ENCODE measurements around the gene GABBR2.

GABBR2 gene

DNA sequence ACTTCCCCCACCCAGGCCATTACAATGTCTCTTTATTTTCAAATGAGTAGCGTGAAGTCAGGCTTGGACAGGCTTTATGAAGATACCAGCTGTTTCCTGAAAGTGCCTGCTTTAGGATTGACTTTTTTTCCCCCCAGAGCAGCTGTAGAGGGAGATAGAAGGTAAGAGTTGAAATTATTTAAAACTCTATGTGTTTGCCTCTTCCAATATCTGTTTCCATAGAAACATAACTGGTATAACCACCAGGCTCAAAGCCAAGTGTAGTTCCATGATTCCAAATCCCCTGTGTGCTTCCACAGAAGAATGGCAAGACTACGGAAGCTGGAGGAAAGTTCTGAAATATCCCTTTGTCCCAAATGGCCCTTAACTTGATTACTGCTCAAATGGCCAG is 365.9 kb downstream of the GABBR2 start:
- DNase-seq (ENCODE audit: low read depth), result no peak

DNA sequence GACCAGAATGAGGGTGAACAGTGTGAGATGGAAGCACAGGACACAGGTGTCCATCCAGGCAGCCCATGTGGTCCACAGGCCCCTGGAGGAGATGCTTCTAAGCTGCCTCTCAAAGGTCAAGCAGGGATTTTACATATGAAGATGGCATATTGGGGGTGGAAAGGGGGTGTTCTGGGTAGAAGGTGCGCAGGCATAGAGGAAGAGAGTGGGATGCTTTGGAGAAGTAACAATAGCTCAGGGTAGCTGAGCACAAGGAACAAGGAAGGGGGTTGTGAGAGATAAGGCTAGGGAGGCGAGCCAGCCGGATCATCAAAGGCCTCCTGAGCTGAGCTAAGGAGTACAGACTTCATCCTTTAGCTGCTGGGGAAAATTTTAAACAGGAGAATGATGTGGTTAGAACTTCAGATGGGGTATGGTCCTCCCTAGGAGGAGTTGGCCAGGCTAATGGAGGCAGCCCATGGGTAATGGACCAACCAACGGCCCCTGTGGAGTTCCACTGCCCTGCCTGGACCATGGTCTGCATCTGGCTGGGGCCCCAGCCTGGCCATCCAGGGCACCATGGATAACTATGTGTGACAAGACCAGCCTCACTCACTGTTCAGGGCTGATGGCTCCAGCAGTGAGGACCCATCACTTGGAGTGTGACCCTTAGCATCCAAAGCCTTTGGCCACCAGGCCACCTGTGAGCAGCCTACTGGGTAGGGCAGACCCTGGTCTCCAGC is 366.5 kb downstream of the GABBR2 start:
- DNase-seq (ENCODE audit: low read depth), result no peak

DNA sequence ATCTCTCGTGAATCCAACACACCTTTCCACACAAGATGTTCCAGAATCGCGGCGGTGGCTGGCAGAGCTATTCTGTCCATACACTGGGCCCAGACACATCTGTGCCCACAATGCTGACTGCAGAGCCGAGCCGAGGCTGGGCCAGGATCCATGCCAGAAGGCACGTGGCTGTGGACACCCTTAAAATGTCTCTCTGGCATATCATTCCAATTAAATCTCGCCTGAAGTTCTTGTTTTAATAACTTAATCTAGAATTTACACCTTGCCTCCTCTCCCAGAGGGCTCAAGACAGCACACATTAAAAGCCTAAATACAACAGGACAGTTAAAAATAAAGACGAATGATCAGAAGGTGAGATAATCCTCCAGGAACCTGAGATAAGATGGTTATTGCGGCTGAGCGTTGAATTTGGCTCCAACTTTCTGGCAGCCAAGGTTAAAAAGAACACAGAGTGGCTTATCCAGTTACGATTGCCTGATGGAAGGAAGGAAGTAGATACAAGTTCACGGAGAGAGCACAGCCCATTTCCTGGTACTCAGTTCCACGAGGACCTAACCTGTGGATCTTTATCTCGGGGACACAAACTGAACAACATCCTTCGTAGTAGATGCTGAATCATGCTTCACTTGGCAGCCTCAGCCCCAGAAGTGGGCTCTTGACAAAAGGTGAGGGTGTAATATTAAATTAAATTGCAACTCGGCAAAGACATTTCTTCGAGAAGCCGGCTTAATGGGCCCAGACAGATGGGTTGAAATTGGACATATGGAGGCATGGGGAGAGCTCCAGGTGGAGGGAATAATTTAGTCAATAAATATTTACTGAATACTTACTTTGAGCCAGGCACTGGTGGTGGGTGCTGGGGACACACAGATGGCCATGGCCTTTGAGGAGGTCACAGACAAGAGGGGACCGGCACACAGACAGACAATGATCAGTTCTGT is 367.3 kb downstream of the GABBR2 start:
- DNase-seq (ENCODE audit: low read depth), result no peak

DNA sequence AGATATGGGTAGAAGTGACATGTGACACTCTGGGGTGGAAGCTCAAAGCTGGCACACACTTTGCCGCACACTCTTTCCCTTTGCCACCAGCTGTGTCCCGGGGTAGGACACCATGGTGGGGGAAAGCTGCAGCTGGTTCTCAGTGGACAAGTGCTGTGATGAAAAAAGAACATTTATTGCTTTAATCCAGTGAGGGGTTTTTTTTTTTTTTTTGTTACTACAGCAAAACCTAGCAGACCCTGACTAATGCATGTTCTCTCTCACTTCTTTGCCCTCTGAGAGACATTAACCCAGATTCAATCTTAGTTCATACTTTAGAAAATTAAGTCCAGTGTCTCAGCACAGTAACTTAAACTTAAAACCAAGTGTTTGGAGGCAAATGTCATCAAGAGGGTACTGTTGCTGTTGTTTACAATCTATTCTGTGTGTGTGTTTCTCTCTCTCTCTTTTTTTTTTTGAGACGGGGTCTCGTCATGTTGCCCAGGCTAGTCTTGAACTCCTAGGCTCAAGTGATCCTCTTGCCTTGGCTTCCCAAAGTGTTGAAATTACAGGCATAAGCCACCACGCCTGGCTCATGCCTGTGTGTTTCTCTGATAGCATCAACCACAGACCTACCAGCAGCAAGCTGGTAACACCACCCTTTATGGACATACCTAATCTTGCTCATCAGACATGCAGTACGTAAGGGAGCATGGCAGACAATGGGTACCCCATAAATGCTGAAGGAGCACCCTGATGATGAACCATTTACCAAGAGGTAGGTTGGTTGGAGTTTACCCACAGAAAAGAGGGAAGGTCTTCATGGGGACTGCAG is 368.5 kb downstream of the GABBR2 start:
- no peak for DNase-seq (ENCODE audit: low read depth)

DNA sequence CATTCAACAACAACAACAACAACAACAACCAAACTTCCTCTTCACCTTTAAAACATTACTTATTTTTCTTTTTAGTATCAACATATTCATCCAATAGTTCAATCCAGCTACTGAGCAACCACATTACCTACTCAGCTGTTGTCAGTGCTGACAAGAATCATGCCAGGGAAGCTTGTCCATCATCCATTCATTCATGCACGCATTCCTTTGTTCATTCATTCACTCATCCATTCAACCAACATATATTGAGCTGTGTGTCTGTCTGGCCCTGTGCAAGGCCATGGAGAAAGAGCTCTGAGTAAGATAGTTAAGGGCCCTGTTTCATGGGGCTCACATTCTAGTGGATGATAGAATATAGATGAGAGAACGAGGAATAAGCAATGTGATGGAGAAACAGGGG is 373.1 kb downstream of the GABBR2 start:
- DNase-seq (ENCODE audit: low read depth), result no peak

DNA sequence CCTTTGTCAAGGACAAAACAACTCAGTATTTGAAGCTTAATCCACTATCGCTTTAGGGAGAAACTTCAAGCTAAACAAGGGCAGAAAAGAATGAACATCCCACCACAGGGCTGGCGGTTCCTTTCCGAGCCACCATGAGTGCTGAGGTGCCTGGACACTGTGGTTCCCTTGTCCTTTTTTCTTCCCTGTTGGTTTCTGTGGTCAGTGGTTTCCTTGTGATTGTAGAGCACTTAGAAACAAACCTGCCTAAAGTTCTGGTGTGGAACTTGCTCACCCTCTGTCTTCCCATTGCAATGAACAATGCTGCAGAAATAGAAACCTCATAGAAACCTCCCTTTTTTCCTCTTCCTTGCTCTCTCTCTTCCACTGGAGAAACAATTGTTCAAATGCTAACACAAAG is 373.9 kb downstream of the GABBR2 start:
- no peak for DNase-seq (ENCODE audit: low read depth)

DNA sequence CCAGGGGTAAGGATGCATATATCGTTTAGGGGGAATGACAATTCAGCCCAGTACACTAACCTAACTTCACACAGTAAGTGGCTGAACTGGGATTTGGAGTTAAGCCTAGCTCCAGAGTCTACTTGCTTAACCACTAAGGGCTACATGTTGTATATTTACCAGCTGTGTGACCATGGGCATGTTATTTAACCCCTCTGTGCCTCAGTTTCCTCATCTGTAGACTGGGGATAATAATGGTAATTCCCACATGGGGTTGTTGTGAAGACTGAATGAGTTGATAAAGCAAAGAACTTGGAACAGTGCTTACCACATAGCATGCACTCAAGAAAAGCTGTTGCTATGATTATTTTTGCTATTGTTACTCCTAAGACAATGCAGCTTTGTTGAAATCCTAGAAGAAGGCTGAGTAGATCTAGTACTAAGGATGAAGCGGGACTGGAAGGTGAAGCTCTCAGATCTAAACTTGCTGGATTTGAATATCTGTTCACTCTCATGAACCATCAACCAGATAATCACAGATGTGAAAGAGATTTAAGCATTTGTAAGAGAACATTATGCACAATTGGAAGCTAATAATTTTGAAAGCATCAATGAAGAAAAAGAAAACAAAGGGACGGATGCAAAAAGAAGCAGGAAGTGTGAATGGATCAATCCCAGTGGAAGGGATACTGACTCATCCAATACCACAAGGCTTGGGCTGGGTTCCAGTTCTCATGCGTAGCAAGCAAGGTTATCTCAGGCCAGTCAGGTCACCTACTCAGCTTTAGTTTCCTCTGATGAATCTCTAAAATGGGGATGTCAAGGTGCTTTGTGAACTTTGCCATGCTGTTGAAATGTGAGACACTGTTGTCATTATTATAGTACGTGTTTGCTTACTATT is 374.8 kb downstream of the GABBR2 start:
- no peak for DNase-seq (ENCODE audit: low read depth)

DNA sequence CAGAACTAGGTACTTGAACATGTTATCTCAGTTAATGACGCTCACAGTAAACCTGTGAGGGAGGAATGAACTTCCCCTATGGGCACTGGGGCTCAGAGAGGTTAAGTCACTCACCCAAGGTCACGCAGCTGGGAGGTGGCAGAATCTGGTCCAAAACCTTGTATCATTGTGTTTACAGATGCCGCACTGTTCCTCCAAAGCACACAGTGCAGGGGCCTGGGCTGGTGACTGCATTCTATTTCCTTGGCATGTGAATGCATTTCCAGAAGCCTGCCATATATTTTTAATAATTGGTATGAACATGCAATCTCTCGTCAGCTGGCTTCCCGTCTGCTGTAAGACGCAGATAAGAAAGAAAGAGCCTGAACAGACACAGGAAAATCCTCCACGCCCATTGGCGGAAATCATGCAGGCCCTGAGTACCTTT is 376.3 kb downstream of the GABBR2 start:
- DNase-seq (ENCODE audit: low read depth), result no peak

DNA sequence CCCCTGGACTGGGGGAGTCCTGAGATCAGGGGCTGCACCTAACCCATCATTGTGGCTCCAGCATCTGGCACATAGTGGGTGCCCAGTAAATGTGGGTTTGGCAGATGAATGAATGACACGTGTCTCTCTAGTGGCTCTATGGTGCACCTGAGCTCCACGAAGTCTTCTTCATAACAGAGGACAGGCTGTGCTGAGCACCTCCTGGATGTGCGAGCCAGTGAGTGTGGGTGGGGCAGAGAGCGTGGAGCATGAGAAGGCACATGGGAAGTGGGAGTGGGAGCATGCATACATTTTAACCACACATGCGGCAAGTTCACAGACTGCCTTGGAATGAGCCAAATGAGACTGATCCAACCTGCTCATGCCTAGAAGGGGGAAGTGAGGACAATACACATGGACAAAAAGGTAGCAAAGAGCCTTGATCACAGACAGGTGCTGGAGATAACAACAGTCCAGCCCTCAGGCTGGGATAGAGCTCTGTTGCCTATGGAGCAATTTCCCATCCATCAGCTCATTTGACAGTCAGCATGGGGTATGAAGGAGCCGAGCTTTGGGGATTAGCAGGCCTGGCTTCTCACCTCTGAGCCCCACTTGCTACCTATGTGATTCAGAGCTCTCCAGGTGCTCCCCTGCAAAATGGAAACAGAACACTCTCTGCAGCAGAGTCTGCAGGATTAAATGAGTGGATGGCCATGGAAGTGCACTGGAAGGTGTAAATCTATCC is 377.0 kb downstream of the GABBR2 start:
- DNase-seq (ENCODE audit: low read depth), result no peak

DNA sequence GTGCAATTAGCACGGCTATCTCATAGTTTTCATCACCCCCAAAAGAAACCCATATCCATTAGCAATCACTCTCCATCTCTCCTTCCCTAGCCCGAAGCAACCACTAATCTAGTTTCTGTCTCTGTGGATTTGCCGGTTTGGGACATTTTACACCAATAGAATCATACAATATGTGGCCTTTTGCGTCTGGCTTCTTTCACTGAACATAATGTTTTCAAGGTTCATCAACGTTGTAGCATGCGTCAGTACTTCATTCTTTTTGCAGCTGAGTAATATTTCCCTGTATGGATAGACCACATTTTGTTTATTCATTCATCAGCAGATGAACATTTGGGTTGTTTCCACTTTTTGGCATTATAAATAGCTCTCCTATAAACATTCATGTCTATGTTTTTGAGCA is 377.9 kb downstream of the GABBR2 start:
- DNase-seq (ENCODE audit: low read depth), result no peak

DNA sequence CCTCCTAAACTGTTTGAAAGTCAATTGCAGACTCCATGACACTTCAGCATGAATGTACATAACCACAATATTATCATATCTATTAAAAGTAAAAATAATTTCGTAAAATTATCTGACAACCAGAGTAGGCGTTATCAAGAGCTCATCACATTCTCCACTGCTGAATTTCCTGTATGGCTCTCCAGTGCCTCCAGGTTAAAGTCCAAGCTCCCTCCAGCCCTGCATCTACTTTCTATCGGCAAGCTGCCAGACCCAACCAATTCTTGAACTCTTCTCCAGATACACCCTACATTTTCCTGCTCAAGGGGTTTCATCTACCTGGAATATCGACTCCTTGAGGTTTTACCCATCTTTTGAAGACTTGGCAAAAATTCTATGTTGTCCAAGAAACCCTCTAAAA is 378.8 kb downstream of the GABBR2 start:
- DNase-seq (ENCODE audit: low read depth), result no peak

DNA sequence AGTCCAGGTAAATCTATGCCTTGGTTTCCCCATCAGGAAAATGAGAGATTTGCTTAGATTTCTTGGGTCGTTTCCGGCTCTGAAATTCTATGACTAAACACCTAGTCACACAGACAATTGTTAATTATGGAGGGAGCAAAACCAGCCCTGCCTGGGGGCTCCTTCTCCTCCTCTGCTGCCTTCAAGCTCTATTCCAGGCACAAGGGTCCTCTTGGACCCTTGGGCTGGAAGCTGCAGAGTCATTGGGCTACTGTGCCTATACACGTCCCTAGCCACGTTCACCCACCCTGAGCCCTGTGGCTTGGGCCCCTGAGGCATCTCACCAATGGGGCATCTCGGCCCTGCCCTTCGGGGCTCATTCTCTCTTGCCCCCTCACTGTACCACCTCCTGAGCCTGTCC is 379.5 kb downstream of the GABBR2 start:
- DNase-seq (ENCODE audit: low read depth), result no peak

DNA sequence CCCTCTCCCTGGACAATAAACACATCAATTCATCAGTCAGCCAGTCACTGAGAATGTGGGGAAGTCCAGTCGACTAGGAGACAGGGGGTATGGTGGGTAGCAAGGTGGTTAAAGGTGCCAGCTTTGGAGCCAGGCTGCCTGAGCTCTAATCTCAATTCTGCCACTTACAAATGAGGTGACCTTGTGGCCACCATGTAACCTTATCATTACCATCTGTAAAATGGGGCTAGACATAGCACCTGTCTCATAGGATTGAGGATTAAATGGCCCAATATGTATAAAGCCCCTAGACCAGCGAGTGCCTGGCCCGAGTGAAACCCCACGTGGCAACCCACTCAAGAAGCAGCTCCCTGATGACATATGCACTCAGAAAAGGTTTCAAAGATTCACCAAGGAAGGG is 380.0 kb downstream of the GABBR2 start:
- no peak for DNase-seq (ENCODE audit: low read depth)

DNA sequence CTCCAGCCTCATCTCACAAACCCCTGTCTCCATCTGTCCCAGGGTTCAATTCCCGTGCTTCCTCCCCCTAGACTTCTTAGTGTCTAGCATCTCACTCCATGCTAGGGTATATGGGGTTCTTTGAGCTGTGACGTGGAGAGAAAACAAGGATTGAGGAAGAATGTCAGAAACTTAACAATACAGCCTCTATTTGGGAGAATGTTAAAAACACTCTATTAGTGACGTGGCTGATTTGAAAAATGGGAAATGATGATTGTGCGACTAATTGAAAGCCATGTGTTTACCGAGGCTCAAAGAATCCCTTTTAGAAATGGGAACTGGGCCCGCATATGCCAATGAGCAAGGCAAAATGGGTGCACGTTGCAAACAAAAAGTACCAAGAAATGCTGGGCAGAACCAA is 380.6 kb downstream of the GABBR2 start:
- no peak for DNase-seq (ENCODE audit: low read depth)

DNA sequence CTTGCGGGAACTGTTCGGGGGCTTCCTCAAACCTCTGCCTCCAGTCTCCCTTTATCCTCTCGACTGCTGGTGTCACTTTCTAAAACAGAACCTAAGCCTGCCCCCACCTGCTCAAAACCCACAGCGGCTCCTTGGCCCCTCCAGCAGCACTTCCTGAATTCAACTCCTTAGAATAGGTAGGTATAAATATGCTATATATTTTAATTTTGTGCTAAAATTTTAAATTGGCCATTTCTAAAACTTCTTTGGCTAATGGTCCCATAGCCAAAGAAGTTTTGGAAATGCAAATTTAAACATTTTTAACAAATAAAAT is 381.5 kb downstream of the GABBR2 start:
- DNase-seq (ENCODE audit: low read depth), result no peak

DNA sequence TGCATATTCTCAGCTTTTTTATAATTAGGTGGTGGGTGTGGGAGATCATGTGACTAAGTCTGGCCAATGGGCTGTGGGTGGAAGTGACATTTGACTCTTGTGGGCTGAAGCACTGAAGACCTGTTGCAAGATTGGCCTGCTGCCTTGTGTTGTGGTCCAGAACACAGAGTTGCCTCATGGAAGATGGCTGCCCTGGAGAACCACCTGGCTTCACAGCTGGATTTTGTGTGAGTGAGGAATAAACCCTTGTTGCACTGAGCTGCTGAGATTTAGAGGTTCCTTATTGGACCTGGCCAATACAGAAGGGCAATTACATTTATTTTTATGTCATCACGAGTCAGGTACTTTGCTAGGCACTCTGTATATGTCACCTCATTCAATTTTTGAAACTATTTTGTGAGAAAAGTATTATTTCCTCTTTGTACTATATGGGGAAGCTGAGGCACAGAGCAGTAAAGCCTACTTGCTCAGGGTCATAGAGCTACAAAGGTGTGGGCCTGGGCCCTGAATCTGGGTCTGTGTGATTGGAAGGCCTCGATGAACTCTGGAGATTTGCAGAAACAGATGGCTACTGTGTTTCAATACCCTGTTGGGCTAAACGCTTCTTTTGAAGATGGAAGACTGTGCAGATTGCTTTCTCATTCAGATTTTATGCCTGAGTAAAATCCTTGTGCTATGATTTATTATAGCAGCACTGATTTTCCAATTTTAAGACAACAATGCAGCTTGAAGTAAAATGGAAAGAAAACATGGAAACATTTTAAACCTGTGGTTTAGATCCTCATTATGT is 382.1 kb downstream of the GABBR2 start:
- DNase-seq (ENCODE audit: low read depth), result no peak

DNA sequence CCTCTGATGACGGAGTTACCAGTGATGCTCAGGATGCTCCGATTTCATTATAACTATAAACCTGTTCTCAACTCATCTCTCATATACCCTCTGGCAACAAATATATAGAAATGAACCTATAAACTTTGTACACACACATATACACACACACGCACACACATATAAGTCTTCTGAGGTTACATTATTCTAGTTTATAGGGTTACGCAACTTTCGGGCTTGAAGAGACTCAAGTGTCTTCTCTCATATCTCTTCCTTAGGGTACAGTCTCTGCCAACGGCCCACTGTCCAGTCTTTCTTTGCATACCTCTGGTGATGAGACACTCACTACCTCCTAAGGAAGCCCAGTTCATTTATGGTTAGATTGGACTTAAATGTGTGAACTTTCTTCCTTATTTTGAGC is 383.9 kb downstream of the GABBR2 start:
- no peak for DNase-seq (ENCODE audit: low read depth)

DNA sequence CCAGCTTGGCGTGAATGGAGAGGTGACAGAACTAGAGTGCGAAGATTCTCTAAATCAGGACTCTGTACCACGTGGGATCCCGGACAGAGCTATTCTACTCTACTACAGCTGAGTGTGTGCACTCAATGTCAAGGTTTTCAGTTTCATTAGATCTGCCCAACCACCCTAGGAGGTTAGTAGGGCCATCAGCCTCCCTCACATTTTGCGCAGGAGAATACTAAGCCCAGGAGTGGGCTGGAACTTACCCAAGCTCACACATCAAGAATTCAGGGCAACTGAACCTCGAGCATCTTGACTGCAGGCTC is 385.0 kb downstream of the GABBR2 start:
- DNase-seq (ENCODE audit: low read depth), result no peak

DNA sequence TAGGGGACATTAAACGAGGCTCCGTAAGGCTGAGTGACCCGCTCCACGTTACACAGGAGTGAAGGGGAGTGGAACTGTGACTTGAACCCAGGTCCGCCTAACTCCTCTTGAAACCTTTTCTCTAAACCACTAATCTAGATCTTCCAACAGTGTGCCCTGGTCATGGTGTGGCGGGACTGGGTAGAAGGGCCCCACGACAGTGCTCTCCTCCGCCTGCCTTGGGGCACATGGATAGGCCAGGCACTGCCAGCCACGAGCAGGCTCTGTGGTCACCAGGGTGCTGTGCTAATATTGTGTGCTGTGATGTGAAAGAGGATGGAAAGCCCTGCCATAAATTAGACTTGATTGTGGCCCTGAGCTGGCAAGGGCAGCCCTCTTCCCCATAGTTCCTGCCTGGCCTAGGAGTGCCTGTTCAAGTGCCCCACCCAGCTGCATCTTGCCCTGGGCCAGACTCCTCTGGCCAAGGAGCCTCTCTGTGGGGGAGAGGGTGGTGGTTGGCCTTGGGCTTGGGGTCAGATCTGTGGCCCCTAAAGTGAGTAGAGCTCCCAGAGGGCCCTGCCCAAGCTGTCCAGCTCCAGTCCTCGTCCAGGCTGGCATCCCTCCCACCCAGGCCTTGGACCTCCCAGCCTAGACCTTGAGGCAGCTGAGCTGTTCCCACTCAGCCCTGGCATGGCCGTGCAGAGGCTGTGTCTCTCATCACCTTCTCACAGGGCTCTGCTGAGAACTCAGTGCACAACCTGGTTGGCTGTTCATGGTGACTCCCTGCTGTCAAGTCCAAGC is 385.5 kb downstream of the GABBR2 start:
- DNase-seq (ENCODE audit: low read depth), result no peak

DNA sequence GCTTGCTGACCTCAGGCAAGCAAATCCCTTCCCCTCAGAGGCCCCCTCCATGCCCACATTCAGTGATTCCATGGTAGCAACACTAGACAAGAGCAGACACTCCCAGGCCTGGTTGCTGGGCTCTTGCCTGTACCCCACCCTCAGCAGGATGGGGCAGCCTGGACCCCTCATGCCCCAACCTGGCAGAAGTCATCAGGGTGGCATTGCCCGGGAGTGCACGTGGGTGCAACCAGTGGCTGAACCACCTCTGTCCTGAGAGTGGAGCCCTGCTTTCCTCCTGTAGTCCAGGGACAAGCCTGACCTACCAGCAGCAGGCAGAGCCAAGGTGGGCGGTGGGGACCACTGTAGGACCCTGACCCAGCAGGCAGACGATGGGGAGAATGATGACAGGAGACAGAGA is 387.5 kb downstream of the GABBR2 start:
- no peak for DNase-seq (ENCODE audit: low read depth)
